ENCODE results near the gene EVX1. TPM values are rescaled to one million over a fixed set of nuclear protein-coding genes. Genes with fewer than 3 reads are reported as not detected.
A peak's percentile ranks its signal among the peaks of the same experiment; 100 is the strongest.

EVX1 gene
- total RNA-seq, 4 donors from 2014 or later = not detected

- no peak for DNase-seq (ENCODE audit: extremely low spot score)
- no peak for TF ChIP-seq POLR2AphosphoS5 (IDR thresholded peaks at IDR 0.05)
- TF ChIP-seq POLR2A (IDR thresholded peaks at IDR 0.05; ENCODE audit: low read depth) = no peak
- TF ChIP-seq EP300 (IDR thresholded peaks at IDR 0.05) = no peak
- TF ChIP-seq CTCF (IDR thresholded peaks at IDR 0.05) = no peak
- Histone ChIP-seq H3K27me3 (peaks cover 0 to 98% (median 33%) of the 10 kb centered on the region in 4 donors), H3K9me3 (no peaks in the 10 kb centered on the region), H3K4me1 (peaks cover 7 to 18% (median 13%) of the 10 kb centered on the region in 4 donors), H3K27ac (replicated peaks in 1 of 4) (no peak overlapping the region), H3K36me3 (no peaks in the 10 kb centered on the region), H3K4me3 (no peak overlapping the region)
- intact Hi-C loops (cut with DNase I) = no loop called here
These were observed 24.7 kb upstream of the EVX1 start for GRCh38 chr7:27217951-27218350.

- intact Hi-C loops (cut with DNase I) = no loop called here
These were observed 22.8 kb upstream of the EVX1 start for GRCh38 chr7:27219821-27220220.

GRCh38 chr7:27220440-27220955, 22.1 kb upstream of the EVX1 start:
- Histone ChIP-seq H3K27me3 (peaks cover 0 to 98% (median 44%) of the 10 kb centered on the region in 4 donors), H3K4me3 (peak overlapping the region in 2 of 4 donors; percentile 9 to 14), H3K9me3 (no peaks in the 10 kb centered on the region), H3K27ac (replicated peaks in 1 of 4) (no peak overlapping the region), H3K4me1 (peaks cover 3 to 12% (median 8%) of the 10 kb centered on the region in 4 donors), H3K36me3 (no peaks in the 10 kb centered on the region)
- intact Hi-C loops (cut with DNase I) = no loop called here
- DNase-seq (ENCODE audit: extremely low spot score) = no peak
- no peak for TF ChIP-seq POLR2A (IDR thresholded peaks at IDR 0.05; ENCODE audit: low read depth)
- no peak for TF ChIP-seq POLR2AphosphoS5 (IDR thresholded peaks at IDR 0.05)
- TF ChIP-seq EP300 (IDR thresholded peaks at IDR 0.05) = no peak
- no peak for TF ChIP-seq CTCF (IDR thresholded peaks at IDR 0.05)
- 28% methylated on average over 31 of the region's 45 CpGs for WGBS

More at GRCh38 chr7:27219821-27220220, 22.8 kb upstream of the EVX1 start:
- peaks cover 0 to 98% (median 37%) of the 10 kb centered on the region in 4 donors for H3K27me3 ChIP-seq
- WGBS = 83% methylated on average over 4 of the region's 4 CpGs
- H3K9me3 ChIP-seq = no peaks in the 10 kb centered on the region
- DNase-seq (ENCODE audit: extremely low spot score) = no peak
- H3K4me1 ChIP-seq = peaks cover 0 to 7% (median 3%) of the 10 kb centered on the region in 4 donors
- no peak overlapping the region for H3K27ac ChIP-seq (replicated peaks in 1 of 4)
- TF ChIP-seq POLR2A (IDR thresholded peaks at IDR 0.05; ENCODE audit: low read depth) (no peak), CTCF (IDR thresholded peaks at IDR 0.05) (no peak)
- no peaks in the 10 kb centered on the region for H3K36me3 ChIP-seq
- no peak overlapping the region for H3K4me3 ChIP-seq

GRCh38 chr7:27221201-27221797, 21.3 kb upstream of the EVX1 start:
- Histone ChIP-seq H3K27me3 (peaks cover 0 to 98% (median 51%) of the 10 kb centered on the region in 4 donors), H3K4me3 (no peak overlapping the region), H3K36me3 (no peaks in the 10 kb centered on the region), H3K4me1 (peaks cover 4 to 14% (median 10%) of the 10 kb centered on the region in 4 donors), H3K9me3 (no peaks in the 10 kb centered on the region), H3K27ac (replicated peaks in 1 of 4) (no peak overlapping the region)
- no peak for DNase-seq (ENCODE audit: extremely low spot score)
- 92% methylated on average over 3 of the region's 3 CpGs for WGBS
- intact Hi-C loops (cut with DNase I) = no loop called here
- TF ChIP-seq POLR2A (IDR thresholded peaks at IDR 0.05; ENCODE audit: low read depth) = no peak
- TF ChIP-seq CTCF (IDR thresholded peaks at IDR 0.05) = no peak
- TF ChIP-seq POLR2AphosphoS5 (IDR thresholded peaks at IDR 0.05) = no peak
- no peak for TF ChIP-seq EP300 (IDR thresholded peaks at IDR 0.05)

Measured in esophagus muscularis mucosa (tissue), 4 donors.